ENCODE data around the gene CDH13.

The CDH13 gene

DNA sequence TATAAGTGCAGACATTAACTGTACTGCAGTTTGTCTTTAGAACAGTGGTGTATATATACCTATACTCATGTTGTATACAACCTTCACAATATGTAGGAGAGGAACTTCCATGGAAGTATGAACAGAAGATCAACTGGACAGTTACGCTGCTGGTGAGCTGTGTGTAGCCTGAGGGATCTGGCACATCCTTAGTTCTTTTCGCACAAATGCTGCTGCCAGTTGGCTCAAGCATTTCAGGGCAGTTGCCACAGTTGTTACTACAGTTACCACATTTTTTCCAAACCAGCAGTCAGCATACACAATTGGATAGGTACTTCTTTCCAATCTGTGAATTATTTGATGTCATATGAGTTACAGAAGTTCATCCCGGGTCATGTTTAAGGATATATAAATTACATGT, 641.4 kb downstream of the CDH13 start:
- H3K27ac ChIP-seq (ENCODE audit: poor library complexity, severe bottlenecking) = no peak overlapping the region
- ATAC-seq (ENCODE audit: low read depth) (no peak), DNase-seq (ENCODE audit: low spot score) (no peak)
- no peaks in the 10 kb centered on the region for H3K4me1 ChIP-seq (ENCODE audit: insufficient read depth, poor library complexity, severe bottlenecking)
- TF ChIP-seq CTCF (IDR thresholded peaks at IDR 0.05; ENCODE audit: poor library complexity, severe bottlenecking) = no peak
- H3K9me3 ChIP-seq (ENCODE audit: severe bottlenecking) = no peaks in the 10 kb centered on the region
- H3K36me3 ChIP-seq (ENCODE audit: low read depth) = no peaks in the 10 kb centered on the region
- H3K4me3 ChIP-seq (ENCODE audit: severe bottlenecking) = no peak overlapping the region
- H3K27me3 ChIP-seq (ENCODE audit: insufficient read depth, poor library complexity, severe bottlenecking) = no peaks in the 10 kb centered on the region

DNA sequence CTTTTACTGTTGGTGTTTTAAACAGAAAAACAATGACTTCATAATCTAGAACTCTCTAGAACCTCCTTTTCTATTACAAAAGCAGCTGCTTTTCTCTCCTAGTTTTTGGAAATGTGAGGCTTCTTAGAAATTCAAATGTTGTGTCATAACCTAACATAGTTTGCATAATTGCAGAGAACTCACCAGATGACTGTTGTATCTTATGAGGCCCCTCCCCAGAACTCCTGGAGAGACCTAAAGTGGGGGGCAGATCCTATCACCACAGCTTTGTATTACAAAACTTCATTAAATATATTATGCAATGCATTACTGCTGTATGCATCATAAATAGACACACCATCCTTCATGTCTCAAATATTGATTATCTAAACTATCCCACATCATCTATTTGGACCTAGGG, 642.3 kb downstream of the CDH13 start:
- H3K36me3 ChIP-seq (ENCODE audit: low read depth) = no peaks in the 10 kb centered on the region
- no peak for TF ChIP-seq CTCF (IDR thresholded peaks at IDR 0.05; ENCODE audit: poor library complexity, severe bottlenecking)
- H3K4me1 ChIP-seq (ENCODE audit: insufficient read depth, poor library complexity, severe bottlenecking) = no peaks in the 10 kb centered on the region
- DNase-seq (ENCODE audit: low spot score) (no peak), ATAC-seq (ENCODE audit: low read depth) (no peak)
- H3K4me3 ChIP-seq (ENCODE audit: severe bottlenecking) = no peak overlapping the region
- no peaks in the 10 kb centered on the region for H3K9me3 ChIP-seq (ENCODE audit: severe bottlenecking)
- no peak overlapping the region for H3K27ac ChIP-seq (ENCODE audit: poor library complexity, severe bottlenecking)
- no peaks in the 10 kb centered on the region for H3K27me3 ChIP-seq (ENCODE audit: insufficient read depth, poor library complexity, severe bottlenecking)

GRCh38 chr16:83269541-83269940, 642.8 kb downstream of the CDH13 start:
- DNase-seq (ENCODE audit: low spot score) (no peak), ATAC-seq (ENCODE audit: low read depth) (no peak)
- no peak overlapping the region for H3K27ac ChIP-seq (ENCODE audit: poor library complexity, severe bottlenecking)
- no peaks in the 10 kb centered on the region for H3K4me1 ChIP-seq (ENCODE audit: insufficient read depth, poor library complexity, severe bottlenecking)
- TF ChIP-seq CTCF (IDR thresholded peaks at IDR 0.05; ENCODE audit: poor library complexity, severe bottlenecking) = no peak
- no peaks in the 10 kb centered on the region for H3K9me3 ChIP-seq (ENCODE audit: severe bottlenecking)
- H3K36me3 ChIP-seq (ENCODE audit: low read depth) = no peaks in the 10 kb centered on the region
- no peak overlapping the region for H3K4me3 ChIP-seq (ENCODE audit: severe bottlenecking)
- no peaks in the 10 kb centered on the region for H3K27me3 ChIP-seq (ENCODE audit: insufficient read depth, poor library complexity, severe bottlenecking)

- Histone ChIP-seq H3K9me3 (ENCODE audit: severe bottlenecking) (no peaks in the 10 kb centered on the region), H3K27me3 (ENCODE audit: insufficient read depth, poor library complexity, severe bottlenecking) (no peaks in the 10 kb centered on the region), H3K4me1 (ENCODE audit: insufficient read depth, poor library complexity, severe bottlenecking) (no peaks in the 10 kb centered on the region), H3K4me3 (ENCODE audit: severe bottlenecking) (no peak overlapping the region), H3K36me3 (ENCODE audit: low read depth) (no peaks in the 10 kb centered on the region), H3K27ac (ENCODE audit: poor library complexity, severe bottlenecking) (no peak overlapping the region)
- no peak for TF ChIP-seq CTCF (IDR thresholded peaks at IDR 0.05; ENCODE audit: poor library complexity, severe bottlenecking)
- no peak for ATAC-seq (ENCODE audit: low read depth)
- DNase-seq (ENCODE audit: low spot score) = no peak
These were observed 643.3 kb downstream of the CDH13 start for GRCh38 chr16:83270061-83270460.

DNA sequence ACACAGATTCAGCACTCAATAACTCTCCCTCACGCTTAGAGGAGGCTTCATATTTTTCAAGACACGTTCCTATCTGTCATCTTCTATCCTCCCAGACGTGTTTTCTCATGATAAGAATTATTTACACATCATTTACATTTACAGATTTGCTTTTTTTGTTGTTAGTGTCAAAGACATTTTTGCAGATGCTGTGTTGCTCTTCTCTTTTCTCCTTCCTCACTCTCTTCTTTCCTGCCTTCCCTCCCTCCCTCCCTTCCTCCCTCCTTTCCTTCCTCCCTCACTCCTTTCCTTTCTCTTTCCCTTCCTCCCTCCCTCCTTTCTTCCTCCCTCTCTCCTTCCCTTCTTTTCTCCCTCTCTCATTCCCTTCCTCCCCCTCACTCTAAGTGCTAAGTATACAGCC, 643.9 kb downstream of the CDH13 start:
- no peaks in the 10 kb centered on the region for H3K4me1 ChIP-seq (ENCODE audit: insufficient read depth, poor library complexity, severe bottlenecking)
- no peaks in the 10 kb centered on the region for H3K9me3 ChIP-seq (ENCODE audit: severe bottlenecking)
- H3K27me3 ChIP-seq (ENCODE audit: insufficient read depth, poor library complexity, severe bottlenecking) = no peaks in the 10 kb centered on the region
- DNase-seq (ENCODE audit: low spot score) (no peak), ATAC-seq (ENCODE audit: low read depth) (no peak)
- TF ChIP-seq CTCF (IDR thresholded peaks at IDR 0.05; ENCODE audit: poor library complexity, severe bottlenecking) = no peak
- H3K27ac ChIP-seq (ENCODE audit: poor library complexity, severe bottlenecking) = no peak overlapping the region
- H3K4me3 ChIP-seq (ENCODE audit: severe bottlenecking) = no peak overlapping the region
- H3K36me3 ChIP-seq (ENCODE audit: low read depth) = no peaks in the 10 kb centered on the region

Data from RWPE2 (cell line).